ENCODE results near the gene ABCB6.

The ABCB6 gene

GRCh38 chr2:219160186-219161017 lies 58.4 kb downstream of the ABCB6 start, which contains the start of gene NHEJ1 (continued):
- TF ChIP-seq, protein P1, sequence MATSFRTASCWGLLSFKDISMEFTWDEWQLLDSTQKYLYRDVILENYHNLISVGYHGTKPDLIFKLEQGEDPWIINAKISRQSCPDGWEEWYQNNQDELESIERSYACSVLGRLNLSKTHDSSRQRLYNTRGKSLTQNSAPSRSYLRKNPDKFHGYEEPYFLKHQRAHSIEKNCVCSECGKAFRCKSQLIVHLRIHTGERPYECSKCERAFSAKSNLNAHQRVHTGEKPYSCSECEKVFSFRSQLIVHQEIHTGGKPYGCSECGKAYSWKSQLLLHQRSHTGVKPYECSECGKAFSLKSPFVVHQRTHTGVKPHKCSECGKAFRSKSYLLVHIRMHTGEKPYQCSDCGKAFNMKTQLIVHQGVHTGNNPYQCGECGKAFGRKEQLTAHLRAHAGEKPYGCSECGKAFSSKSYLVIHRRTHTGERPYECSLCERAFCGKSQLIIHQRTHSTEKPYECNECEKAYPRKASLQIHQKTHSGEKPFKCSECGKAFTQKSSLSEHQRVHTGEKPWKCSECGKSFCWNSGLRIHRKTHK (tag by site-specific recombination; IDR thresholded peaks at IDR 0.05), result no peak
- TF ChIP-seq ZNF132 (tag by site-specific recombination; IDR thresholded peaks at IDR 0.05; ENCODE audit: borderline replicate concordance), result no peak
- TF ChIP-seq ZNF433 (tag by site-specific recombination; IDR thresholded peaks at IDR 0.05; ENCODE audit: low read depth), result no peak
- TF ChIP-seq TRIM28 (IDR thresholded peaks at IDR 0.05; ENCODE audit: borderline replicate concordance, low read length), result no peak
- TF ChIP-seq ZFP41 (tag by site-specific recombination; IDR thresholded peaks at IDR 0.05; ENCODE audit: borderline replicate concordance), result no peak
- 0 out of 2 replicates have a peak, but pooled peaks have one; percentile 38 for TF ChIP-seq ZEB2 (tag by site-specific recombination; IDR thresholded peaks at IDR 0.05)
- TF ChIP-seq ZNF174 (tag by site-specific recombination; IDR thresholded peaks at IDR 0.05), result no peak
- TF ChIP-seq SP3 (tag by site-specific recombination; IDR thresholded peaks at IDR 0.05), result peak; percentile 88
- no peak for TF ChIP-seq ZNF121 (tag by site-specific recombination; IDR thresholded peaks at IDR 0.05)
- TF ChIP-seq ZNF529 (tag by site-specific recombination; IDR thresholded peaks at IDR 0.05; ENCODE audit: insufficient replicate concordance), result no peak
- no peak for TF ChIP-seq ZNF548 (tag by site-specific recombination; IDR thresholded peaks at IDR 0.05)
- TF ChIP-seq ZNF501 (tag by site-specific recombination; IDR thresholded peaks at IDR 0.05), result peak; percentile 65; the same call in 1 of the 2 replicates
- TF ChIP-seq CTCF (tag by site-specific recombination; IDR thresholded peaks at IDR 0.05), result peak; percentile 96
- TF ChIP-seq, protein P2, sequence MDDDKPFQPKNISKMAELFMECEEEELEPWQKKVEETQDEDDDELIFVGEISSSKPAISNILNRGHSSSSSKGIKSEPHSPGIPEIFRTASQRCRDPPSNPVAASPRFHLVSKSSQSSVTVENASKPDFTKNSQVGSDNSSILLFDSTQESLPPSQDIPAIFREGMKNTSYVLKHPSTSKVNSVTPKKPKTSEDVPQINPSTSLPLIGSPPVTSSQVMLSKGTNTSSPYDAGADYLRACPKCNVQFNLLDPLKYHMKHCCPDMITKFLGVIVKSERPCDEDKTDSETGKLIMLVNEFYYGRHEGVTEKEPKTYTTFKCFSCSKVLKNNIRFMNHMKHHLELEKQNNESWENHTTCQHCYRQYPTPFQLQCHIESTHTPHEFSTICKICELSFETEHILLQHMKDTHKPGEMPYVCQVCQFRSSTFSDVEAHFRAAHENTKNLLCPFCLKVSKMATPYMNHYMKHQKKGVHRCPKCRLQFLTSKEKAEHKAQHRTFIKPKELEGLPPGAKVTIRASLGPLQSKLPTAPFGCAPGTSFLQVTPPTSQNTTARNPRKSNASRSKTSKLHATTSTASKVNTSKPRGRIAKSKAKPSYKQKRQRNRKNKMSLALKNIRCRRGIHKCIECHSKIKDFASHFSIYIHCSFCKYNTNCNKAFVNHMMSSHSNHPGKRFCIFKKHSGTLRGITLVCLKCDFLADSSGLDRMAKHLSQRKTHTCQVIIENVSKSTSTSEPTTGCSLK (tag by site-specific recombination; IDR thresholded peaks at IDR 0.05), result no peak
- TF ChIP-seq ZNF600 (tag by site-specific recombination; IDR thresholded peaks at IDR 0.05), result no peak; the same call in 1 of the 2 replicates
- TF ChIP-seq, protein P3, sequence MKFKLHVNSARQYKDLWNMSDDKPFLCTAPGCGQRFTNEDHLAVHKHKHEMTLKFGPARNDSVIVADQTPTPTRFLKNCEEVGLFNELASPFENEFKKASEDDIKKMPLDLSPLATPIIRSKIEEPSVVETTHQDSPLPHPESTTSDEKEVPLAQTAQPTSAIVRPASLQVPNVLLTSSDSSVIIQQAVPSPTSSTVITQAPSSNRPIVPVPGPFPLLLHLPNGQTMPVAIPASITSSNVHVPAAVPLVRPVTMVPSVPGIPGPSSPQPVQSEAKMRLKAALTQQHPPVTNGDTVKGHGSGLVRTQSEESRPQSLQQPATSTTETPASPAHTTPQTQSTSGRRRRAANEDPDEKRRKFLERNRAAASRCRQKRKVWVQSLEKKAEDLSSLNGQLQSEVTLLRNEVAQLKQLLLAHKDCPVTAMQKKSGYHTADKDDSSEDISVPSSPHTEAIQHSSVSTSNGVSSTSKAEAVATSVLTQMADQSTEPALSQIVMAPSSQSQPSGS (tag by site-specific recombination; IDR thresholded peaks at IDR 0.05; ENCODE audit: low read depth), result no peak
- TF ChIP-seq ZBTB1 (tag by site-specific recombination; IDR thresholded peaks at IDR 0.05), result no peak
- TF ChIP-seq ZNF16 (tag by site-specific recombination; IDR thresholded peaks at IDR 0.05; ENCODE audit: low read depth), result no peak
- no peak for TF ChIP-seq ZNF645 (tag by site-specific recombination; IDR thresholded peaks at IDR 0.05)
- TF ChIP-seq ZNF248 (tag by site-specific recombination; IDR thresholded peaks at IDR 0.05), result no peak
- no peak; the same call in 1 of the 2 replicates for TF ChIP-seq ZNF366 (tag by site-specific recombination; conservative IDR thresholded peaks at IDR 0.05)
- no peak for TF ChIP-seq HOXC10 (CRISPR knock-in tag; IDR thresholded peaks at IDR 0.05)
- TF ChIP-seq, protein P4, sequence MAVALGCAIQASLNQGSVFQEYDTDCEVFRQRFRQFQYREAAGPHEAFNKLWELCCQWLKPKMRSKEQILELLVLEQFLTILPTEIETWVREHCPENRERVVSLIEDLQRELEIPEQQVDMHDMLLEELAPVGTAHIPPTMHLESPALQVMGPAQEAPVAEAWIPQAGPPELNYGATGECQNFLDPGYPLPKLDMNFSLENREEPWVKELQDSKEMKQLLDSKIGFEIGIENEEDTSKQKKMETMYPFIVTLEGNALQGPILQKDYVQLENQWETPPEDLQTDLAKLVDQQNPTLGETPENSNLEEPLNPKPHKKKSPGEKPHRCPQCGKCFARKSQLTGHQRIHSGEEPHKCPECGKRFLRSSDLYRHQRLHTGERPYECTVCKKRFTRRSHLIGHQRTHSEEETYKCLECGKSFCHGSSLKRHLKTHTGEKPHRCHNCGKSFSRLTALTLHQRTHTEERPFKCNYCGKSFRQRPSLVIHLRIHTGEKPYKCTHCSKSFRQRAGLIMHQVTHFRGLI (tag by site-specific recombination; IDR thresholded peaks at IDR 0.05), result peak; percentile 88
- TF ChIP-seq ZNF610 (tag by site-specific recombination; IDR thresholded peaks at IDR 0.05; ENCODE audit: borderline replicate concordance), result 0 out of 2 replicates have a peak, but pooled peaks have one; percentile 35
- TF ChIP-seq YY1 (tag by site-specific recombination; IDR thresholded peaks at IDR 0.05), result no peak
- no peak for TF ChIP-seq ZNF202 (tag by site-specific recombination; IDR thresholded peaks at IDR 0.05; ENCODE audit: borderline replicate concordance)
- peak; percentile 46; the same call in 1 of the 2 replicates for TF ChIP-seq ZBTB20 (tag by site-specific recombination; IDR thresholded peaks at IDR 0.05)
- no peak for TF ChIP-seq ZNF24 (tag by site-specific recombination; IDR thresholded peaks at IDR 0.05)
- no peak for TF ChIP-seq ZNF362 (tag by site-specific recombination; IDR thresholded peaks at IDR 0.05)
